Osteocyte (in vitro differentiated cells): Measurements from ENCODE around the gene CNKSR3. TPM values are rescaled to one million over a fixed set of nuclear protein-coding genes. Genes with fewer than 3 reads are reported as not detected.

ENCODE experiments used
- DNase-seq: peaks from one replicate; pipeline ENCODE4 v3.0.0; 2021; ENCODE audit warnings: mixed read lengths; ENCODE audit not compliant: unreplicated experiment; ENCODE audit errors: extremely low spot score
- H3K27ac Mint-ChIP-seq: one replicate; pipeline ENCODE4 v1.8.0; 2021; ENCODE audit warnings: mild to moderate bottlenecking, mixed read lengths; ENCODE audit not compliant: unreplicated experiment
- H3K27me3 Mint-ChIP-seq: one replicate; pipeline ENCODE4 v1.8.0; 2021; ENCODE audit warnings: mixed read lengths; ENCODE audit not compliant: unreplicated experiment
- H3K36me3 Mint-ChIP-seq: one replicate; pipeline ENCODE4 v1.8.0; 2021; ENCODE audit warnings: mixed read lengths; ENCODE audit not compliant: unreplicated experiment
- H3K4me1 Mint-ChIP-seq: one replicate; pipeline ENCODE4 v1.8.0; 2021; ENCODE audit warnings: mixed read lengths; ENCODE audit not compliant: unreplicated experiment
- H3K4me3 Mint-ChIP-seq: one replicate; pipeline ENCODE4 v1.8.0; 2021; ENCODE audit warnings: mild to moderate bottlenecking, moderate library complexity, mixed read lengths; ENCODE audit not compliant: unreplicated experiment
- H3K9me3 Mint-ChIP-seq: one replicate; pipeline ENCODE4 v1.8.0; 2021; ENCODE audit warnings: mixed read lengths; ENCODE audit not compliant: unreplicated experiment
- total RNA-seq: library from RNA; stranded (reverse); gene quantifications from 2 replicates; pipeline ENCODE4 v1.2.1, GENCODE V29; 2021
- TF ChIP-seq, protein P1 (sequence below): fragments of 200-600 bp; sonication (generic); IDR thresholded peaks from 2 replicates; pipeline ENCODE4 v1.5.0; 2021; ENCODE audit warnings: antibody characterized with exemption, mild to moderate bottlenecking, moderate library complexity

CNKSR3 gene
- total RNA-seq, 1 donor from 2014 or later: 14.6 TPM

DNA sequence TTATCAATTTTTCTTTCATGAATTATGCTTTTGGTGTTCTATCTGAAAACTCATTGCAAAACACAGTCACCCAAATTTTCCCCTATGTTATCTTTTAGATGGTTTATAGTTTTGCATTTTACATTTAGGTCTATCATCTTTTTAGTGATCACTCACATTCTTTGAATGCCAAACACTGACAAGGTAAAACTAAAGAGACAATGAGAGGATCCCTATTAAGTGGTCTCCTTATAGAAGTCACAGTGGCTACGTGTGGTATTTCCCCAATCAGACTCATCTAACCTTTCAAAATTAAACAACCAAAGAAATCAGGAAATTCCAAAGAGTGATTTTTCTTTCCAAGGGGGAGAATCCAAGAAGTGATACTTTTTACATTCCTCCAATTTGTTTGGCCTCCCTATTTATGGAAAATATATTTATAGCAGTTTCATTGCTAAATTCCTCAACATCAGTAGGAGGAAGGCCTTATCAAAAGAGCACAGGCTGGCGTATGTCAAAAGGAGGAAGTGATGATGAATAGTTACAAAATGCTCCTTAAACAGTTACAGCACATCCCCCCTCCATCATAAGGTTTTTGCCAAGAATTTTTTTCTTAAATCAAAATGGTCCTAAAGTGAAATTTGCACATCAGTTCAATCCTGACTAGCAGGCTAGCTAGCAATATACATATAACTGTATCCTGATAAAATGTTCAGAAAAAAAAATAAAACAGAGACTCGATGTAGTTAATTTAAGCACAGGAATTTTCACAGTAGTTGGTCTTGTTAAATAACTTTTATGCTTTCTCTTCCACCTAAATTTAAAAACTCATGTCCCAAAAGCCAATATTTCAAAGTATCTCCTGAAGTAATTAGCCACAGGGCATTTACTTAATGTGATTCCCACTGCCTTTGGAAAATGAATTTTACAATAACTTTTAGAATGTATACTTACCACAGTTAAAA, 77.7 kb downstream of the CNKSR3 start:
- TF ChIP-seq, protein P1, sequence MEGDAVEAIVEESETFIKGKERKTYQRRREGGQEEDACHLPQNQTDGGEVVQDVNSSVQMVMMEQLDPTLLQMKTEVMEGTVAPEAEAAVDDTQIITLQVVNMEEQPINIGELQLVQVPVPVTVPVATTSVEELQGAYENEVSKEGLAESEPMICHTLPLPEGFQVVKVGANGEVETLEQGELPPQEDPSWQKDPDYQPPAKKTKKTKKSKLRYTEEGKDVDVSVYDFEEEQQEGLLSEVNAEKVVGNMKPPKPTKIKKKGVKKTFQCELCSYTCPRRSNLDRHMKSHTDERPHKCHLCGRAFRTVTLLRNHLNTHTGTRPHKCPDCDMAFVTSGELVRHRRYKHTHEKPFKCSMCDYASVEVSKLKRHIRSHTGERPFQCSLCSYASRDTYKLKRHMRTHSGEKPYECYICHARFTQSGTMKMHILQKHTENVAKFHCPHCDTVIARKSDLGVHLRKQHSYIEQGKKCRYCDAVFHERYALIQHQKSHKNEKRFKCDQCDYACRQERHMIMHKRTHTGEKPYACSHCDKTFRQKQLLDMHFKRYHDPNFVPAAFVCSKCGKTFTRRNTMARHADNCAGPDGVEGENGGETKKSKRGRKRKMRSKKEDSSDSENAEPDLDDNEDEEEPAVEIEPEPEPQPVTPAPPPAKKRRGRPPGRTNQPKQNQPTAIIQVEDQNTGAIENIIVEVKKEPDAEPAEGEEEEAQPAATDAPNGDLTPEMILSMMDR: no peak
- Mint-ChIP-seq H3K4me3 (no peak overlapping the region), H3K9me3 (peaks cover 7% of the 10 kb centered on the region), H3K27me3 (no peaks in the 10 kb centered on the region), H3K36me3 (peaks cover 49% of the 10 kb centered on the region), H3K4me1 (peaks cover 18% of the 10 kb centered on the region), H3K27ac (no peak overlapping the region)
- no peak for DNase-seq

DNA sequence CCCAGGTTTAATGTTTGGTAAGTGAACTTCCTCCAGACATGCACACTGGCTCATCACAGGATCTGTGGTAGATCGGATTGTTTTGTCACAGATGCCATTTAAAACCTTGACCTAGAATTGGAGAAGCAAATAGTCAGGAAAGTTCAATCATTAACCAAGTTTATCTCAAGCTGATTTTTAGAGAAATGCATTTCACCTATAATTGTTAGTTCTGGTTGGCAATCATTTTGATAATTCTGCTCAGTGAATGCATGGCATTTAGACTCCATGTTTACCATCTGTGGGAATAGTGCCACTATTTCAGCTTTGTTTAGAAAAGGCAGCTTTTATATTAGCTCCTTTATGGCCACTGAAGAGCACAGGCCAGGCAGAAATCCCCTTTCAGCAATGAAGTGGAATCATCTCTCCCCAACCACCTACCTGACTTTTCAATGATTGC, 80.0 kb downstream of the CNKSR3 start:
- H3K27ac Mint-ChIP-seq: no peak overlapping the region

DNA sequence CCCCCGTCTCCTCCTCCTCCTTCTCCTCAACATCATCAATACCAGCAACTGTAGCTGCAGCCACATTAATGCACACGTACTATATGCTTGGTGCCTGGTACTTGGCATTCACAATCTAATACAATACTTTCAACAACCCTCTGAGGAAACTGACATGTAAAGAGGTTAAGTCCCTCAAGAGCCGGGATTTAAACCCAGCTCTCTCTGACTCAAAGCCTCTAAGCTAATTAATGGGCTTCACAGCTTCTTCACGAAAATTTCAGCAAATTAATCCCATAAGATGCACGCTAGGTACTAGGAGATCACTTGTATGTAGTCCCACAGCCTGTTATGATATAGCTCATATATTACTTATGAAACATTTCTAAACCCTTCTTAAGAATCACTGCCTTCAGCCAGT, 80.8 kb downstream of the CNKSR3 start:
- Mint-ChIP-seq H3K27ac (no peak overlapping the region), H3K36me3 (peaks cover 53% of the 10 kb centered on the region), H3K4me1 (peaks cover 18% of the 10 kb centered on the region), H3K4me3 (no peak overlapping the region), H3K9me3 (peaks cover 7% of the 10 kb centered on the region), H3K27me3 (no peaks in the 10 kb centered on the region)
- no peak for DNase-seq
- TF ChIP-seq, protein P1: no peak

More for the DNA sequence above, 80.0 kb downstream of the CNKSR3 start:
- TF ChIP-seq, protein P1: no peak
- H3K36me3 Mint-ChIP-seq: peaks cover 50% of the 10 kb centered on the region
- peaks cover 18% of the 10 kb centered on the region for H3K4me1 Mint-ChIP-seq
- peaks cover 7% of the 10 kb centered on the region for H3K9me3 Mint-ChIP-seq
- DNase-seq: no peak
- H3K27me3 Mint-ChIP-seq: no peaks in the 10 kb centered on the region
- no peak overlapping the region for H3K4me3 Mint-ChIP-seq

DNA sequence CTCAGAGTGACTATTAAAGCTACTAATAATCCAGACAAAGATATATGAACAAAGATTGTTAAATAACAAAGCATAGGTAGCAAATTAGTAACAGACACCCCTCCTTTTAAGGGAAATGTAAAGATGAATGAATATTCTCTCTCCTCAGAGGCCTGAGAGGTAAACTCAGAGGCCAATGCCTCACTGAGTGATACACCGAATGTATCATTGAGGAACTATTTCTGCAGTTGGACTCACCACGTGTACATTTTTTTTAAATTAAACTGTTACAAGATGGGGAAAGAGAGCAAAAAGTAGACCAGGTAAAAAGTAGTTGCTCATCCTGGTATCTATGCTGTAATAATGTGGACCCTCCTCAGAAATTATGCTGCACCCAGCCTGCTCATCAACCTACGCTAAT, 81.6 kb downstream of the CNKSR3 start:
- no peak for DNase-seq
- Mint-ChIP-seq H3K36me3 (peaks cover 56% of the 10 kb centered on the region), H3K9me3 (peaks cover 7% of the 10 kb centered on the region), H3K4me3 (no peak overlapping the region), H3K4me1 (peaks cover 14% of the 10 kb centered on the region), H3K27me3 (no peaks in the 10 kb centered on the region), H3K27ac (no peak overlapping the region)
- TF ChIP-seq, protein P1: no peak

DNA sequence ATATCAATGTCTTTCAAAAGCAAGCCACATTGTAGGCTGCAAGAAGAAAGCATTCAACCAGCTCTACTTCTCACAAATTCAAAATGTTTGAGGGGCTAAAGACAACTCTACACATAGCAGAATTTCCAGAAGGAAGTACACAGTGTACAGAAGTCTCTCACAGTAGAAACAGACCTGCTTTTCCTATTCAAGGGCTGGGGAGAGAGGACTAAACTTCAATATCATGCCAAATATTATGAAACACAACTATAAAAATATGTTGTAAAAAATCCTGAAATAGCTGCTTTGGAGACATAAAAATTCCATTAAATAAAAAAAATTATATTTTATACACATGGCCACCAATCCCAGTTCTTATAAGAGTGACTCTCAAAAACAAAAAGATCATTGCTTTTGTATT, 83.0 kb downstream of the CNKSR3 start:
- H3K4me3 Mint-ChIP-seq: no peak overlapping the region
- peaks cover under 1% of the 10 kb centered on the region for H3K4me1 Mint-ChIP-seq

More for the DNA sequence above, 83.0 kb downstream of the CNKSR3 start:
- no peaks in the 10 kb centered on the region for H3K27me3 Mint-ChIP-seq
- H3K27ac Mint-ChIP-seq: no peak overlapping the region
- H3K36me3 Mint-ChIP-seq: peaks cover 57% of the 10 kb centered on the region
- DNase-seq: no peak
- TF ChIP-seq, protein P1: no peak
- H3K9me3 Mint-ChIP-seq: peaks cover 7% of the 10 kb centered on the region
